Measurements from ENCODE around the gene SNX8.

GRCh38 chr7:2357571-2357970 is 43.3 kb upstream of the SNX8 start:
- no peak for TF ChIP-seq USF2 (IDR thresholded peaks at IDR 0.05; ENCODE audit: low read depth, low read length)
- no peak for TF ChIP-seq CTCF (conservative IDR thresholded peaks at IDR 0.05; ENCODE audit: low read depth, low read length)
- TF ChIP-seq POLR2A (IDR thresholded peaks at IDR 0.05; ENCODE audit: low read depth, low read length): no peak
- no peak for TF ChIP-seq RAD21 (IDR thresholded peaks at IDR 0.05; ENCODE audit: low read length)
- no peak for TF ChIP-seq FOS (IDR thresholded peaks at IDR 0.05; ENCODE audit: low read depth, low read length)
- TF ChIP-seq RCOR1 (IDR thresholded peaks at IDR 0.05; ENCODE audit: insufficient replicate concordance, low read length): no peak
- no peak for TF ChIP-seq MXI1 (IDR thresholded peaks at IDR 0.05; ENCODE audit: borderline replicate concordance, low read depth, low read length)
- TF ChIP-seq CEBPB (IDR thresholded peaks at IDR 0.05; ENCODE audit: low read depth, low read length): no peak
- no peak for TF ChIP-seq SMC3 (IDR thresholded peaks at IDR 0.05; ENCODE audit: low read depth, low read length)
- TF ChIP-seq MAZ (IDR thresholded peaks at IDR 0.05; ENCODE audit: borderline replicate concordance, low read depth, low read length): no peak
- TF ChIP-seq MAFK (IDR thresholded peaks at IDR 0.05; ENCODE audit: low read depth, low read length): no peak
- TF ChIP-seq RFX5 (IDR thresholded peaks at IDR 0.05; ENCODE audit: low read depth, low read length): no peak
- no peak for TF ChIP-seq ELK1 (IDR thresholded peaks at IDR 0.05; ENCODE audit: borderline replicate concordance, low read depth, low read length)

Data from IMR-90 (cell line).